Muscle of leg (tissue), 11 donors: Measurements from ENCODE around the gene DAZL. TPM values are rescaled to one million over a fixed set of nuclear protein-coding genes. Genes with fewer than 3 reads are reported as not detected.
A peak's percentile ranks its signal among the peaks of the same experiment; 100 is the strongest.

ENCODE experiments used
- DNase-seq: peaks from one replicate; pipeline ENCODE4 v3.0.0; 2013
- H3K27ac ChIP-seq: one replicate; pipeline ENCODE4 v1.5.1; 2013; ENCODE audit warnings: mild to moderate bottlenecking, low read length, control low read depth
- H3K27me3 ChIP-seq: one replicate; pipeline ENCODE4 v1.6.1; 2013; ENCODE audit warnings: low read length; ENCODE audit not compliant: control insufficient read depth, insufficient read depth
- H3K36me3 ChIP-seq: one replicate; pipeline ENCODE4 v1.6.1; 2013; ENCODE audit warnings: low read length; ENCODE audit not compliant: control insufficient read depth, insufficient read depth
- H3K4me1 ChIP-seq: one replicate; pipeline ENCODE4 v1.6.1; 2013; ENCODE audit warnings: low read length; ENCODE audit not compliant: control insufficient read depth, insufficient read depth
- H3K4me3 ChIP-seq: one replicate; pipeline ENCODE4 v1.5.1; 2013; ENCODE audit warnings: low read length, control low read depth
- H3K9me3 ChIP-seq: replicated peaks from 2 replicates; pipeline ENCODE4 v1.6.1; 2013; ENCODE audit warnings: low read depth, low read length; ENCODE audit not compliant: control insufficient read depth
- WGBS: methylation state at CpG from one replicate; pipeline ENCODE4 v1.1.5; 2013; ENCODE audit warnings: missing lambda C conversion rate; ENCODE audit not compliant: insufficient coverage; 5-methylcytosine and 5-hydroxymethylcytosine counted together
- polyA plus RNA-seq, 8 donors: library from polyadenylated mRNA; unstranded; fragments of 120-200 nt; gene quantifications; one replicate each; pipeline versions ENCODE4 v1.2.1 to v1.2.3, GENCODE V29; 2013; ENCODE audit warnings: inconsistent platforms in 1 of 8, low replicate concordance in 1 of 8; ENCODE audit not compliant: insufficient read length in 8 of 8, insufficient read depth in 1 of 8
- total RNA-seq: library from RNA; stranded (reverse); fragments of 120-200 nt; gene quantifications from one replicate; pipeline ENCODE4 v1.2.4, GENCODE V29; 2013

DAZL gene
- total and polyA plus RNA-seq, 9 donors: not detected

DNA sequence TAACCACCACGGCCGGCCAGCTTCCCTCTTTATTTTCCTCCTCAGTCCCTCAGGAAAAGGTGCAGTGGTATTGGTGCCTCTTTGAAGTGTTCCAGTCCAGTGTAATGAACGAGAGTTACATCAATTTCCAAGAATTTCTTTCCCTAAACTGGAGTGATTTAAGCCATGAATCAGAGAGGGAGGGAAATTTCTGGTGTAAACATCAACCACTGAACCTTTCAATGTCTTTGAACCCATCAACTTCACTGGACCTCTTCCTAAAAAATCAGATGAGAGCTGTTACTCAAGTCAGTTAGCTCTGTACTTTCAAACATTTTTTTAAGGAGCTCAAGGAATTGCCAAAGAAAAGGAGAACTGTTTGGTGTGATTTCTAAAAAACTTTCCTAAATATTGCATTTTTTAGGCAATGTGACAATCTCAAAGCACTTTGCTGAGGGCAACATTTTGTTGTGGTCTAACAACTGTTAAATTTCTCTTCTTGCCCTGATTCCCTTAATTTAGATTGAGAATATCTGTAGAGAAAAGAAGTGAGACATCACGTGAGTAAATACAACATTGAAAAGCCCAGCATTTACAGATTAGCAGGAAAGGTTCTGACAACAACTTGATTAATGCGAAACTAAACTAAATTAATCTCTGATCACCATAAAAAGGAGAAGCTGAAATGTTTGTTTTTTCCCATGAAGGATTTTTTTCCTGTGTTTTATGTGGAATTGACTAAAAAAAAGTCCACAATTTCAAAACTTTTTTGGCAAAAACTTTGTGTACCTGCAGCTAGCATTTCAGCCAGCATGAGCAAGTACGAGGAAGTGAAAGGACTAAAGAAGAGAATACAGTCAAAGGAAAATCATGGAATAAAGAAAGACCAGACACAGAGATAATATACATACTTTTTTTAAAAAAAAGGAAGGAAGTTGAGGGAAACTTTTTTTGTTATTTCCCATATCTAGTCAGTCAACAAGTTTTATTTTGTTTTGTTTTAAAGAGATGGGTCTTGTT lies 9.1 kb upstream of the DAZL start:
- DNase-seq: no peak
- no peaks in the 10 kb centered on the region for H3K27me3 ChIP-seq
- H3K4me1 ChIP-seq: no peaks in the 10 kb centered on the region
- no peak overlapping the region for H3K4me3 ChIP-seq
- WGBS: no CpG with 5 or more reads among the region's 6 CpGs
- H3K36me3 ChIP-seq: no peaks in the 10 kb centered on the region
- H3K27ac ChIP-seq: no peak overlapping the region
- H3K9me3 ChIP-seq: peaks cover 3% of the 10 kb centered on the region

DNA sequence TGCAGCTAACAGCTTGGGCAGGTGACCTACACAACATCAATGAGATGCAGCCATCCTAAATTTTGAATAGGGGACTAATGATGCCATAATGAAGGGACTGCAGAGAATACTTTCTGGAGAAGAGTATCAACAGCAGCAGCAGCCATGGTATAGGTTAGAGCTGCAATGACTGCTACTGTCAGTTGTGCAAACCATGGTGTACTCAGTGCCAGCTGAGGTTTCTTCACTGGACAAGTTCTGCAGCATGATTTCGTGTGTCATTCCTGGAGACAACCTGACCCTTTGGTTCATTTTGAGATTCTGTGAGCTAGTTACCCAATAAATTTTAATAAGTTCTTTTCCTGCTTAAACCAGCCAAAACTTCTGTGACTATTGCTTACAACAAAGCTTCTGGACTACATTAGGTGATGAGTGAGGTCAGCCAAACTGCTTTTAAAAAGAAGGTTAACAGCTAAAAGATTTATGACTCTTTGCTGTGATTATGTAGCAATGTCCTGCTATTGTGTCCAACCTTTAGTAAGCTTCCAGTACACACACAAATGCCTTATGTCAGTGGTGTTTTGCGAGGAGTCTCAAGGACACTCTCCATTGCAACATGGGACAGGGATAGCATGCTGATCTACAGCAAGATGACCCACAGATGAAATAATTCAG lies 4.8 kb upstream of the DAZL start:
- 0% methylated on average over 1 of the region's 2 CpGs for WGBS
- no peaks in the 10 kb centered on the region for H3K9me3 ChIP-seq
- H3K27me3 ChIP-seq: no peaks in the 10 kb centered on the region
- H3K27ac ChIP-seq: no peak overlapping the region
- DNase-seq: no peak
- H3K4me1 ChIP-seq: no peaks in the 10 kb centered on the region
- no peak overlapping the region for H3K4me3 ChIP-seq
- no peaks in the 10 kb centered on the region for H3K36me3 ChIP-seq

DNA sequence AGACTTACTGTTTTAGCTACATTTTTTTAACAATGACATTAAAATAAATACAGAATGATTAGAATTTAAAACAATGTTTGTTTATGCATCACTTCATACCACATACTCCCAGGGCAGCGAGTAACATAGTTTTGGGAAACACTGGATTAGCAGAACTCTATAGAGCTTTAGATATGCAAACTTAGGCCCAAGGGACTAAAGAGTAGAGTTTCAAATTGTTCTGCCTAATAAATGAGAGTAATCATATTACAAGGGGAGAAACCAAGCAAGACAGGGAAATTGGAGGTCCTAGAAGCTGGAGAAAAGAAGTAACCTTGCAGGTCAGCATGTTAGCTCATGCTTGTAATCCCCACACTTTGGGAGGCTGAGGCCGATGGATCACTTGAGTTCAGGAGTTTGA lies 3.6 kb upstream of the DAZL start:
- H3K4me3 ChIP-seq: no peak overlapping the region
- H3K27ac ChIP-seq: no peak overlapping the region
- H3K9me3 ChIP-seq: no peaks in the 10 kb centered on the region
- no peaks in the 10 kb centered on the region for H3K36me3 ChIP-seq
- 40% methylated on average over 1 of the region's 2 CpGs for WGBS
- H3K27me3 ChIP-seq: no peaks in the 10 kb centered on the region
- no peaks in the 10 kb centered on the region for H3K4me1 ChIP-seq
- DNase-seq: no peak

DNA sequence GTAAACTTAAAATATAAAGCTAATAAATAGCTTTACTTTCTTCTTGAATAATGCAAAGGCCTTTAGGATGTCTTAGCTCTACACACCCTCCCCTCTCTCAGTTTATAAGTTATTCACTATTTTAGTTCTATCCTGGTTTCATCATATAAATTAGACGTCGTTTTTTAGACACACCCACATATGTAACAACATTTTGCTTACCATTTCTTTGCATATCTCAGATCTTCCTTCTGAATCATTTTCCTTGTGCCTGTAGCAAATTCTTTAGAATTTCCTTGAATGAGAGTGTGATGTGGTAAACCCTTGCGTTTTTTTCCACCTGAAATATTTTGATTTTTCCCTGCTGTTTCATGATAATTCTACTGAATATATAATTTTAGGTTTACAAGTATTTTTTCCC lies 2.5 kb upstream of the DAZL start:
- Histone ChIP-seq H3K4me1 (no peaks in the 10 kb centered on the region), H3K9me3 (no peaks in the 10 kb centered on the region), H3K27me3 (no peaks in the 10 kb centered on the region), H3K27ac (no peak overlapping the region), H3K4me3 (no peak overlapping the region), H3K36me3 (no peaks in the 10 kb centered on the region)
- DNase-seq: no peak
- no CpG with 5 or more reads among the region's 3 CpGs for WGBS

DNA sequence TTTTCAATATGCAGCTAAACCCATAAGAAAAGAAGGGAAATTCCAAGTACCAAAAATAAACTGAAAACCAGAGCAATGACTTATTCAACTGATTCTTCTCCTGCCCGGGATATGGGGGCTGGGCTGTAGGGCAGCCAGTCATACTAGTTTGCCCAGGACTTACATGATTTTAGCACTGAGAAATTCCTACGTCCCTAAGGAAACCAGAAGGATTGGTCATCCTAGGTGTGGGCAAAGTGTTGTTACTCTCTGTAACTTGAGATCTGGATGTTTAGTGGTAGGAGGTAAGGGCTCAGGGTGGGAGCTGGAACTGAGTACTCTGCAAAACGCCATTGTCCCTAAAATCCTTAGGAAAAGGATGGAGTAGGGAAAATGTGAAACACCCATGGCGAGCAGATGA lies 1.2 kb upstream of the DAZL start:
- Histone ChIP-seq H3K27me3 (no peaks in the 10 kb centered on the region), H3K9me3 (no peaks in the 10 kb centered on the region), H3K36me3 (no peaks in the 10 kb centered on the region), H3K27ac (no peak overlapping the region), H3K4me1 (no peaks in the 10 kb centered on the region), H3K4me3 (no peak overlapping the region)
- WGBS: 100% methylated on average over 1 of the region's 4 CpGs
- DNase-seq: no peak

DNA sequence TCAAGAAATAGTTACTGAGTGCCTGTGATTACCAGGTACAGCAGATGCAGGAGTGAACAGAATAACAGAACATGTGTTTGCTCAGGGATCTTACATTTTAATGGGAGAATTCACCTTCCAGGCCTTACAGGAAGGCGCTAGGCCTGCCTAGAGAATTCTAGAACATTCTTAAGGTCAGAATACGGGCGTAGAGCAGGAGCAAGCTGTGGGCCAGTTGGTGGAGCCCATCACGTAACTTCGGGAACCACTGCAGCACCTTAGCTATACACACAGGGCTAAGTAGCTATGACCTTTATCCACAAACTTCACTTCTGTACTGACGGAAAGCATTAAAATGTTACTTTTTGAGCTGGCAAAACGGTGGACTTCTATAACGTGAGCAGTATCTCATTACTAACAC lies 743 bp upstream of the DAZL start:
- WGBS: 90% methylated on average over 5 of the region's 8 CpGs
- H3K36me3 ChIP-seq: no peaks in the 10 kb centered on the region

DNA sequence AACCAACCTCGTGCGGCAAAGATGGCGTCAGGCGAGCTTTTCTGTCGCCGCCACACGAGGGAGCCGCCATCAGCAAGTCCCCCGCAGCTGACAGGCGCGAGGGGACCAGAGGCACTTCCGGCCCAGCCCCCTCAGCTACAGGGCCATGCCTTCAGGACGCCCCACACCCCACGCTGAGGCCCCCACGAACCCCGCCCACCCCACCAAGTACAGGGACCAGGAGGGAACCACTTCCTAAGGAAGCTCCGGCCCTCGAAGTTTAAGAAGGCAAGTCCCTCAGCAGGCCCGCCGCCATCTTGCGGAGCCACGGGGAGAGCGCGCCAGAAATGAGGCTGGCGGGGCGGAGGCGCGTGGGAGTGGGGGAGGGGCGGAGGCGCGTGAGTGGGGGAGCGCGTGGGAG lies 790 bp downstream of the DAZL start:
- Histone ChIP-seq H3K27me3 (no peaks in the 10 kb centered on the region), H3K4me1 (no peaks in the 10 kb centered on the region), H3K27ac (no peak overlapping the region), H3K36me3 (no peaks in the 10 kb centered on the region), H3K4me3 (no peak overlapping the region), H3K9me3 (no peaks in the 10 kb centered on the region)
- no peak for DNase-seq
- WGBS: 96% methylated on average over 15 of the region's 33 CpGs

More for the DNA sequence above, 743 bp upstream of the DAZL start:
- DNase-seq: no peak
- Histone ChIP-seq H3K27ac (no peak overlapping the region), H3K4me1 (no peaks in the 10 kb centered on the region), H3K4me3 (no peak overlapping the region), H3K9me3 (no peaks in the 10 kb centered on the region), H3K27me3 (no peaks in the 10 kb centered on the region)

DNA sequence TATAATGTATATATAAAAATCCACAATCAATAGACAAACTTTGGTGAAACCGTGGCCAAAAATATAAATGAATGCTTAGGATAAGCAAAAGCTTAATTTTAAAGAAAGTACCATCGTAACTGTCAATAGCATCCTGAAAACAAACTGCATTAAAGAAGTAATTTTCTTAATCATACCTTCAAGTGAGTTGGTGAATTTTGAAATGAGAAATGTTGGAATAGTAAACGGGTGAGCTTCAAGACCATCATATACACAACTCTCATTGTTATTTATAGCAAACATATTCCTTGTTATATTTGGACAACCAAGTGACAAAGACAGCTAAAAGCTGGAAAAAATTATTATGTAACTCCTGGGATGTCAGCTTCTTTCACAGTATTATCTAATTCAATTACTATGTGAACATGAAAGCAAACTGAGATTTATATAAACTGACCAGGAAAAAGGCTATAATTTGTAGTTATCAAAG lies 3.7 kb downstream of the DAZL start:
- no peak for DNase-seq
- Histone ChIP-seq H3K4me1 (no peaks in the 10 kb centered on the region), H3K27me3 (no peaks in the 10 kb centered on the region), H3K27ac (no peak overlapping the region), H3K4me3 (no peak overlapping the region), H3K9me3 (no peaks in the 10 kb centered on the region), H3K36me3 (no peaks in the 10 kb centered on the region)
- WGBS: no CpG with 5 or more reads among the region's 3 CpGs

DNA sequence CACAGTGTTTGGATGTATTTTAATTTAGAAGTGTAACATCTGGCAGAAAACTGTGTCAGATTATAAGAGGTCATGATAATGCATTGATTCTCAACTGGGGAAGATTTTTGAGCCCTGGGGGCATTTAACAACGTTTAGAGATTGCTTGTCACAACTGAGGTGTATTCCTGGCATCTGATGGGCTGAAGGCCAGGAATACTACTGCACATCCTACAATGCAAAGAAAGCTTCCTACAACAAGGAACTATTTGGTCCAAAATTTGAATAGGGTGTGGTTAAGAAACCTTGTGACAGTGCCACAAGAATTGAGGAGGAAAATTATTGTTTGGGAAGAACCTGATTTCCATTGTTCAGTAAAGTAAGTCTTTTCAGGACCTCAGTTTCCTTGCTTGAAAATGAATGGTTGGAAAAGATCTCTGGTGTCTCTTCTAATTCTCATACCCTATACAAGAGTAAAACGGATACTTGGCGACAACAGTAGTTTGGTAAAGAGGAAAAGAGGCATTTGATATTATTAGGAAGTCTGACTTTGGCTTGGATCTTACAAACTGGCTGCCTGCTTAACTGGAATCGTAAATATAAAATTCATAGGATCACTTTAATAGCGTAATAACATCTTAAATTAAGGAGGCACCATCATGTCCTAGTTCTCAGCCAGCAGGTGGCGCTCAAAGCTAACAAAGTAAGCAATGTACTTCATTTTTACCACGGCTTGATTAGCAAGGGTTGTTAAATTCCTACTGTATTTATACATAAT lies 4.3 kb downstream of the DAZL start:
- no peak overlapping the region for H3K4me3 ChIP-seq

DNA sequence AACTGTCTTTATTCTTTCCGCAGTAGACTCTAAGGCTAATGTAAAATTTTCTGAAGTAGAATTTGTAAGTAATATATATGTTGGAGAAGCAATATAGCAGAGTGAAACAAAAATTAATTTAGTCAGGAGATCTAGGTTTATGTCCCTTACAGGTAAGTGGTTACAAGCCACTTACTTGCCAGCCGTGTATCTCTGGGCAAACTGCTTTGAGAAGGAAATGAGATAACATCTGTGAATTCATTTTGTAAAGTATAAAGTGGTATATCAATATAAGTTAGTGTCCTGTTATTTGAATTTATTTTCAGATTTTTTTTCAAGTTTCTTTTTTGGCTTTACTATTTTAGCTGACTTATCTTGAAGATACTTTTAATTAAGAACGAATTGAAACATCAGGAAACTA lies 5.5 kb downstream of the DAZL start:
- Histone ChIP-seq H3K36me3 (no peaks in the 10 kb centered on the region), H3K27me3 (no peaks in the 10 kb centered on the region), H3K4me1 (no peaks in the 10 kb centered on the region), H3K9me3 (no peaks in the 10 kb centered on the region), H3K27ac (no peak overlapping the region), H3K4me3 (no peak overlapping the region)
- DNase-seq: no peak
- WGBS: no CpG with 5 or more reads among the region's 3 CpGs

More for the DNA sequence above, 4.3 kb downstream of the DAZL start:
- H3K4me1 ChIP-seq: no peaks in the 10 kb centered on the region
- no peak overlapping the region for H3K27ac ChIP-seq
- no CpG with 5 or more reads among the region's 7 CpGs for WGBS
- H3K9me3 ChIP-seq: no peaks in the 10 kb centered on the region
- H3K36me3 ChIP-seq: no peaks in the 10 kb centered on the region
- no peaks in the 10 kb centered on the region for H3K27me3 ChIP-seq
- DNase-seq: peak; percentile 85
